ENCODE data around the gene GSPT1.

GSPT1 gene

DNA sequence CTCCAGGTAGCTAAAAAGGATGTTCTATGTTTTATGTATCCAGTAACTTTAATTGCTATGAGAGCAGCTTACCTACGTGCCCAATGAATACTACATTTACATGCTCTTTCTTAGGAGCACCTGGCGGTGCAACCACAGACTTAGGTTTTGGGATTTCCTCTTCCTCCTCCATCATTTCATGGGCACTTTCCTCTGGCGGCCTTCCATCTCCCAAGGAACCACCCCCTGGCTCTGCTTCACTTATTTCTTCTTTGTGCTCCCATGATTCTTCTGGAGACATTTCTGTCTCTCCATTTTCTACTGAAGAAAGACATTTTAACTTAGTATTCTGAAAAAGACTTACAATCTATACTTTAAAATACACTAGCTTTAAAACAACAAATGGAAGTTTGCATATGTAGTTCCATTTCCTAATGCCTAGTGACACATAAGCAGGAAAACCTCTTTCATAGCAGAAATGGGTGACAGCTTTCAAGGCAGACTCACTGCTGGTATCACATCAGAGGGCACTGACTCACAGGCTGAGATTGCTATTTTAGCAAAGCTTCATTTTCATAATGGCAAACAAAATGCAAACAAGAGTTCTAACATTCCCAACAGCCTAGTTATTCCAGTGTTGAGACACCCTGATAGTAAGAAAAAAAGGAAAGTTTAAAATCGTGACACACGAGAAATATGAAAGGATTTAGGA is 19.1 kb downstream of the GSPT1 start:
- Histone ChIP-seq H3K4me2 (ENCODE audit: low read length) (no peak overlapping the region), H2AFZ (no peak overlapping the region), H3K4me1 (peaks cover 5% of the 10 kb centered on the region), H3K27me3 (ENCODE audit: control insufficient read depth, insufficient read depth, low read length) (no peaks in the 10 kb centered on the region), H3K9ac (no peak overlapping the region), H3K79me2 (peaks cover 23% of the 10 kb centered on the region), H3K36me3 (ENCODE audit: control insufficient read depth, insufficient read depth, low read length) (no peaks in the 10 kb centered on the region), H3K4me3 (ENCODE audit: low read depth, low read length) (no peak overlapping the region), H3K9me3 (ENCODE audit: control insufficient read depth, low read length) (no peaks in the 10 kb centered on the region), H3K27ac (no peak overlapping the region)
- TF ChIP-seq, protein P1, sequence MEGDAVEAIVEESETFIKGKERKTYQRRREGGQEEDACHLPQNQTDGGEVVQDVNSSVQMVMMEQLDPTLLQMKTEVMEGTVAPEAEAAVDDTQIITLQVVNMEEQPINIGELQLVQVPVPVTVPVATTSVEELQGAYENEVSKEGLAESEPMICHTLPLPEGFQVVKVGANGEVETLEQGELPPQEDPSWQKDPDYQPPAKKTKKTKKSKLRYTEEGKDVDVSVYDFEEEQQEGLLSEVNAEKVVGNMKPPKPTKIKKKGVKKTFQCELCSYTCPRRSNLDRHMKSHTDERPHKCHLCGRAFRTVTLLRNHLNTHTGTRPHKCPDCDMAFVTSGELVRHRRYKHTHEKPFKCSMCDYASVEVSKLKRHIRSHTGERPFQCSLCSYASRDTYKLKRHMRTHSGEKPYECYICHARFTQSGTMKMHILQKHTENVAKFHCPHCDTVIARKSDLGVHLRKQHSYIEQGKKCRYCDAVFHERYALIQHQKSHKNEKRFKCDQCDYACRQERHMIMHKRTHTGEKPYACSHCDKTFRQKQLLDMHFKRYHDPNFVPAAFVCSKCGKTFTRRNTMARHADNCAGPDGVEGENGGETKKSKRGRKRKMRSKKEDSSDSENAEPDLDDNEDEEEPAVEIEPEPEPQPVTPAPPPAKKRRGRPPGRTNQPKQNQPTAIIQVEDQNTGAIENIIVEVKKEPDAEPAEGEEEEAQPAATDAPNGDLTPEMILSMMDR (IDR thresholded peaks at IDR 0.05) = no peak

DNA sequence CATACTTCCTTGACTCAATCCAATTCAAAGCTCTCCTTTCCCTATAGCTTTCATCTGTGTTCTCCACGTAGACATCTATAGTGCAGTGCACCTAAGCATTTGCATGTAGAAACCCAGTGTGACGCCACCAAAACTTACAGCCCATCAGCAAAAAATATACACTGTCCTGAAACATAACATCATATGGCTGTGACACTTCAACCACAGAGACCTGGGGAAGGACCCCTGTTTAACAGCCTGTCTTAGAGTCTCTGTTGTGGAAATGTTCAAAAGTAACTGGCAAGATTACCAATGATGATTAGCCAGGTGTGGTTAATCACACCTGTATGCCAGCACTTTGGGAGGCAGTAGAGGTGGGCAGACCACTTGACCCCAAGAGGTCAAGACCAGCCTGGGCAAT is 22.2 kb downstream of the GSPT1 start:
- peaks cover 3% of the 10 kb centered on the region for H3K4me1 ChIP-seq
- TF ChIP-seq, protein P1 (IDR thresholded peaks at IDR 0.05) = no peak
- H3K36me3 ChIP-seq (ENCODE audit: control insufficient read depth, insufficient read depth, low read length) = no peaks in the 10 kb centered on the region
- H3K27ac ChIP-seq = no peak overlapping the region
- no peak overlapping the region for H2AFZ ChIP-seq
- no peaks in the 10 kb centered on the region for H3K9me3 ChIP-seq (ENCODE audit: control insufficient read depth, low read length)
- peaks cover 7% of the 10 kb centered on the region for H3K79me2 ChIP-seq
- H3K4me2 ChIP-seq (ENCODE audit: low read length) = no peak overlapping the region
- no peak overlapping the region for H3K4me3 ChIP-seq (ENCODE audit: low read depth, low read length)
- H3K9ac ChIP-seq = no peak overlapping the region
- H3K27me3 ChIP-seq (ENCODE audit: control insufficient read depth, insufficient read depth, low read length) = no peaks in the 10 kb centered on the region

- no peaks in the 10 kb centered on the region for H3K4me1 ChIP-seq
- peaks cover 7% of the 10 kb centered on the region for H3K79me2 ChIP-seq
- H3K9me3 ChIP-seq (ENCODE audit: control insufficient read depth, low read length) = no peaks in the 10 kb centered on the region
- no peak overlapping the region for H3K4me2 ChIP-seq (ENCODE audit: low read length)
- no peak overlapping the region for H3K27ac ChIP-seq
- no peak overlapping the region for H3K9ac ChIP-seq
- TF ChIP-seq, protein P1 (IDR thresholded peaks at IDR 0.05) = no peak
- no peaks in the 10 kb centered on the region for H3K27me3 ChIP-seq (ENCODE audit: control insufficient read depth, insufficient read depth, low read length)
- H2AFZ ChIP-seq = no peak overlapping the region
- no peak overlapping the region for H3K4me3 ChIP-seq (ENCODE audit: low read depth, low read length)
- H3K36me3 ChIP-seq (ENCODE audit: control insufficient read depth, insufficient read depth, low read length) = no peaks in the 10 kb centered on the region
Observed at GRCh38 chr16:11892761-11893160, 23.0 kb downstream of the GSPT1 start.

DNA sequence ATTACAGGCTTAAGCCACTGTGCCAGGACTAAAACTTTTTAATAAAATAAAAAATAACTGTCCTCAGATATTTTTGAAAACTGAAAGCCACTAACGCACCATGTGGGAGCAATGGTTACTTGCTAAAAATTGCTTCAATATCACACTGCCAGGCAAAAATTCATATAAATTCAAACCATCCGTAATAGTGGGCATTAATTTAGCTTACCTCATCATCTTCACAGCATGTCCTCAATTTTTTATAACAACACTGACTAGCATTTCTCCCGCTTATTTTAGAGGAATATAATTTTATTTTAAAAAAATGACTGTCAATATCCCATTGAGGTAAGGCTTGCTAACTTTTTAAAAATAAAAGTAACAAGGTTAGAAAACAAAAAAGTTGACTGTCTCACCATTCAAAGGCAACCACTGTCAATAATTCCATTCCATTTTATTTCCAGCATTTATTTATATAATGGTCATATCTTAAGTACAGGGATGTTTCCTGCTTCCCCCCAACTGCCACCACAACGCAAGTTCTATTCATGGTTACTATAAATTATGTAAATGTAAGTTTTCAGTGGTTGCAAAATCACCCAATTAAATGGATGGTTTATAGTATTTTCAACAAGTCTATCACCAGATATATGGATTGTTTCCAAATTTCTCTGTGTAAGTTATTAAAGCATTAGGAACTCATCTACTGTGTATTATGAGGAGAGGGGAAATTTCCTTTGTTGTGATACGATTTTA is 25.4 kb downstream of the GSPT1 start:
- TF ChIP-seq, protein P1 (IDR thresholded peaks at IDR 0.05) = no peak
- no peak overlapping the region for H2AFZ ChIP-seq
- H3K36me3 ChIP-seq (ENCODE audit: control insufficient read depth, insufficient read depth, low read length) = no peaks in the 10 kb centered on the region
- H3K4me3 ChIP-seq (ENCODE audit: low read depth, low read length) = no peak overlapping the region
- peaks cover 7% of the 10 kb centered on the region for H3K79me2 ChIP-seq
- no peak overlapping the region for H3K9ac ChIP-seq
- H3K27me3 ChIP-seq (ENCODE audit: control insufficient read depth, insufficient read depth, low read length) = no peaks in the 10 kb centered on the region
- no peaks in the 10 kb centered on the region for H3K4me1 ChIP-seq
- no peak overlapping the region for H3K4me2 ChIP-seq (ENCODE audit: low read length)
- no peaks in the 10 kb centered on the region for H3K9me3 ChIP-seq (ENCODE audit: control insufficient read depth, low read length)
- no peak overlapping the region for H3K27ac ChIP-seq
